H1 (cell line): ENCODE measurements around the gene MAP7D2. TPM values are rescaled to one million over a fixed set of nuclear protein-coding genes. Genes with fewer than 3 reads are reported as not detected.

Experiments
- CTCF ChIA-PET: fragments of 300-600 bp; sonication (Branson Sonifier 250); formaldehyde crosslinking; loops from one replicate; lab custom pipeline; 2021; ENCODE audit not compliant: partially characterized antibody; lab: Charles Lee
- POLR2A ChIA-PET: fragments of 300-600 bp; sonication (Branson Sonifier 250); formaldehyde crosslinking; loops from one replicate; lab custom pipeline; 2021; ENCODE audit warnings: inconsistent platforms; ENCODE audit not compliant: partially characterized antibody; lab: Charles Lee
- DNase-seq, 2 experiments: peaks; one replicate each; pipeline versions ENCODE4 v3.0.0 to v3.0.0-alpha.2; 2010 to 2022; ENCODE audit warnings: low spot score in 2 of 2, low read depth in 1 of 2, mixed read lengths in 1 of 2
- FAIRE-seq: peaks from 2 replicates; lab custom pipeline; 2011; peaks lifted over from hg19 to GRCh38; lab: Jason Lieb, UNC
- H2AFZ ChIP-seq: 2 replicates; pipeline ENCODE4 v1.8.1; 2012; ENCODE audit warnings: low read length, inconsistent platforms
- H2AK5ac ChIP-seq: 2 replicates; pipeline ENCODE4 v1.6.1; 2013; ENCODE audit warnings: low read depth, low read length
- H2BK120ac ChIP-seq: replicated peaks from 2 replicates; pipeline ENCODE3; 2013; ENCODE audit warnings: low read depth, low read length, inconsistent platforms
- H2BK12ac ChIP-seq: 2 replicates; pipeline ENCODE4 v1.6.1; 2013; ENCODE audit warnings: low read depth, low read length
- H2BK15ac ChIP-seq: 2 replicates; pipeline ENCODE4 v1.6.1; 2013; ENCODE audit warnings: low read length
- H2BK20ac ChIP-seq: 2 replicates; pipeline ENCODE4 v1.6.1; 2013; ENCODE audit warnings: low read length
- H2BK5ac ChIP-seq: 2 replicates; pipeline ENCODE4 v1.6.1; 2013; ENCODE audit warnings: low read depth, low read length
- H3K14ac ChIP-seq: 2 replicates; pipeline ENCODE4 v1.6.1; 2013; ENCODE audit warnings: inconsistent platforms; ENCODE audit not compliant: insufficient read length
- H3K18ac ChIP-seq: 2 replicates; pipeline ENCODE4 v1.6.1; 2013; ENCODE audit warnings: low read length; ENCODE audit errors: extremely low read depth
- H3K23ac ChIP-seq: 2 replicates; pipeline ENCODE4 v1.6.1; 2013; ENCODE audit warnings: inconsistent platforms; ENCODE audit not compliant: insufficient read length
- H3K23me2 ChIP-seq: 2 replicates; pipeline ENCODE4 v1.6.1; 2013; ENCODE audit warnings: low read depth, low read length
- H3K27ac ChIP-seq: 2 replicates; pipeline ENCODE4 v1.6.1; 2011; ENCODE audit warnings: low read depth, low read length, inconsistent platforms
- H3K27me3 ChIP-seq, 4 experiments: replicated peaks in 1 of 4; 1 replicate in 1 of 4; 2 replicates in 3 of 4; pipeline versions ENCODE4 v1.6.1 to v1.8.1; 2011 to 2013; ENCODE audit warnings: low read length in 3 of 4, mild to moderate bottlenecking in 3 of 4, inconsistent platforms in 2 of 4, mixed read lengths in 2 of 4, moderate library complexity in 1 of 4; ENCODE audit not compliant: control insufficient read depth in 3 of 4, insufficient read depth in 3 of 4; ENCODE audit errors: extremely low read depth in 1 of 4
- H3K36me3 ChIP-seq, 4 experiments: 2 replicates each; pipeline versions ENCODE4 v1.6.1 to v1.8.1; 2011 to 2013; ENCODE audit warnings: mild to moderate bottlenecking in 4 of 4, low read length in 3 of 4, moderate library complexity in 2 of 4, control low read depth in 1 of 4, inconsistent platforms in 1 of 4; ENCODE audit not compliant: insufficient read depth in 4 of 4, control insufficient read depth in 2 of 4
- H3K4ac ChIP-seq: replicated peaks from 2 replicates; pipeline ENCODE3; 2013; ENCODE audit warnings: low read length, low read depth, mixed read lengths, inconsistent platforms; ENCODE audit not compliant: insufficient read length
- H3K4me1 ChIP-seq, 4 experiments: replicated peaks in 1 of 4; 1 replicate in 1 of 4; 2 replicates in 3 of 4; pipeline versions ENCODE4 v1.6.1 to v1.8.1; 2011 to 2013; ENCODE audit warnings: low read length in 3 of 4, inconsistent platforms in 2 of 4, mixed read lengths in 1 of 4; ENCODE audit not compliant: insufficient read depth in 4 of 4, control insufficient read depth in 3 of 4
- H3K4me2 ChIP-seq, 2 experiments: 2 replicates each; pipeline versions ENCODE4 v1.6.1 to v1.8.1; 2011 to 2013; ENCODE audit warnings: low read depth in 2 of 2, low read length in 2 of 2, control low read depth in 1 of 2, inconsistent platforms in 1 of 2, mild to moderate bottlenecking in 1 of 2; ENCODE audit not compliant: insufficient read depth in 1 of 2
- H3K4me3 ChIP-seq, 4 experiments: fragments of 200-600, 300-600 bp in 1 of 4; sonication (generic), shearing (Covaris generic), sonication (Bioruptor Twin) in 1 of 4; 2 replicates each; pipeline versions ENCODE4 v1.5.1 to v1.8.1; 2011 to 2016; ENCODE audit warnings: low read length in 4 of 4, low read depth in 3 of 4, control low read depth in 2 of 4, inconsistent platforms in 2 of 4, mild to moderate bottlenecking in 2 of 4, mixed read lengths in 1 of 4, moderate library complexity in 1 of 4; ENCODE audit not compliant: insufficient read depth in 2 of 4; ENCODE audit errors: extremely low read depth in 1 of 4
- H3K56ac ChIP-seq: replicated peaks from 2 replicates; pipeline ENCODE3; 2013; ENCODE audit warnings: low read depth, mild to moderate bottlenecking, mixed read lengths, low read length, inconsistent platforms; ENCODE audit not compliant: insufficient read length
- H3K79me1 ChIP-seq: 2 replicates; pipeline ENCODE4 v1.6.1; 2013; ENCODE audit warnings: low read depth, low read length, control low read depth
- H3K79me2 ChIP-seq, 2 experiments: 2 replicates each; pipeline versions ENCODE4 v1.6.1 to v1.8.1; 2012 to 2013; ENCODE audit warnings: low read length in 2 of 2, mild to moderate bottlenecking in 2 of 2, inconsistent platforms in 1 of 2; ENCODE audit not compliant: insufficient read depth in 2 of 2, control insufficient read depth in 1 of 2
- H3K9ac ChIP-seq, 4 experiments: replicated peaks in 1 of 4; 1 replicate in 1 of 4; 2 replicates in 3 of 4; pipeline versions ENCODE4 v1.6.1 to v1.8.1; 2011 to 2013; ENCODE audit warnings: low read depth in 3 of 4, low read length in 3 of 4, control low read depth in 2 of 4, mild to moderate bottlenecking in 2 of 4, moderate library complexity in 2 of 4, inconsistent platforms in 1 of 4; ENCODE audit errors: extremely low read depth in 1 of 4
- H3K9me3 ChIP-seq, 2 experiments: 2 replicates each; pipeline versions ENCODE4 v1.6.1 to v1.8.1; 2012 to 2013; ENCODE audit warnings: mild to moderate bottlenecking in 2 of 2, moderate library complexity in 2 of 2, control low read depth in 1 of 2, inconsistent platforms in 1 of 2, low read depth in 1 of 2, low read length in 1 of 2, mixed read lengths in 1 of 2; ENCODE audit not compliant: insufficient read depth in 2 of 2
- H4K20me1 ChIP-seq, 2 experiments: replicated peaks in 1 of 2; 2 replicates each; pipeline versions ENCODE3 to v1.8.1; 2011 to 2013; ENCODE audit warnings: inconsistent platforms in 2 of 2, low read length in 2 of 2, mild to moderate bottlenecking in 1 of 2; ENCODE audit not compliant: insufficient read depth in 2 of 2, control insufficient read depth in 1 of 2
- H4K5ac ChIP-seq: 2 replicates; pipeline ENCODE4 v1.6.1; 2013; ENCODE audit warnings: low read length, low read depth, mixed read lengths, inconsistent platforms; ENCODE audit not compliant: insufficient read length
- H4K8ac ChIP-seq: 2 replicates; pipeline ENCODE4 v1.8.0; 2013; ENCODE audit warnings: mild to moderate bottlenecking, moderate library complexity, low read length, inconsistent platforms; ENCODE audit not compliant: insufficient read depth; ENCODE audit errors: extremely low read depth
- H4K91ac ChIP-seq: replicated peaks from 2 replicates; pipeline ENCODE3; 2013; ENCODE audit warnings: low read length, mixed read lengths, inconsistent platforms; ENCODE audit not compliant: insufficient read length
- ATF2 ChIP-seq: IDR thresholded peaks from 2 replicates; pipeline ENCODE4 v1.6.1; 2012; ENCODE audit warnings: low read length, inconsistent platforms
- ATF3 ChIP-seq: IDR thresholded peaks from 2 replicates; pipeline ENCODE4 v1.6.1; 2011; ENCODE audit warnings: low read depth, mild to moderate bottlenecking, low read length; ENCODE audit not compliant: insufficient read depth
- BACH1 ChIP-seq: IDR thresholded peaks from 2 replicates; pipeline ENCODE4 v1.6.1; 2012; ENCODE audit warnings: low read length, improper control_type of control experiment
- CEBPB ChIP-seq: IDR thresholded peaks from 2 replicates; pipeline ENCODE4 v1.6.1; 2012; ENCODE audit warnings: low read depth, low read length
- GTF2F1 ChIP-seq: IDR thresholded peaks from 2 replicates; pipeline ENCODE4 v1.6.1; 2012; ENCODE audit warnings: low read depth, low read length, improper control_type of control experiment, borderline replicate concordance
- PHF8 ChIP-seq: fragments of 200-600 bp; sonication (generic); conservative IDR thresholded peaks from 2 replicates; pipeline ENCODE4 v1.7.1; 2012; ENCODE audit warnings: low read depth, mild to moderate bottlenecking, inconsistent platforms, low read length, moderate library complexity
- RAD21 ChIP-seq, 2 experiments: IDR thresholded peaks in 1 of 2; conservative IDR thresholded peaks in 1 of 2; 2 replicates each; pipeline ENCODE4 v1.6.1; 2011; ENCODE audit warnings: low read depth in 2 of 2, low read length in 2 of 2, improper control_type of control experiment in 1 of 2, inconsistent platforms in 1 of 2, mild to moderate bottlenecking in 1 of 2, moderate library complexity in 1 of 2
- RBBP5 ChIP-seq: IDR thresholded peaks from 2 replicates; pipeline ENCODE4 v1.7.1; 2012; ENCODE audit warnings: low read depth, mild to moderate bottlenecking, inconsistent platforms, low read length, moderate library complexity, borderline replicate concordance
- RNF2 ChIP-seq: fragments of 200-900, 300-1000 bp; sonication (generic); IDR thresholded peaks from 2 replicates; pipeline ENCODE4 v1.7.1; 2016; ENCODE audit warnings: borderline replicate concordance, low read depth, mild to moderate bottlenecking, antibody characterized with exemption, low read length; ENCODE audit not compliant: poor library complexity, severe bottlenecking; ENCODE audit errors: missing control alignments
- SP2 ChIP-seq: IDR thresholded peaks from 2 replicates; pipeline ENCODE4 v1.6.1; 2012; ENCODE audit warnings: mild to moderate bottlenecking, low read length, inconsistent platforms
- SUZ12 ChIP-seq: fragments of 200-600 bp; sonication (generic); IDR thresholded peaks from 2 replicates; pipeline ENCODE4 v1.6.1; 2012; ENCODE audit warnings: mild to moderate bottlenecking, inconsistent platforms, low read length, moderate library complexity, mixed read lengths
- WGBS, 2 experiments: shearing (Covaris generic) in 1 of 2; methylation state at CpG; one replicate each; pipeline versions ENCODE4 v1.1.6 to v1.1.7; 2013 to 2015; ENCODE audit warnings: low lambda C conversion rate in 2 of 2, mixed read lengths in 2 of 2, inconsistent platforms in 1 of 2, low coverage in 1 of 2, missing lambda C conversion rate in 1 of 2; ENCODE audit not compliant: insufficient replicate concordance in 2 of 2, insufficient coverage in 1 of 2, insufficient read length in 1 of 2; ENCODE audit errors: extremely low coverage in 1 of 2, missing lambda C conversion rate in 1 of 2; 5-methylcytosine and 5-hydroxymethylcytosine counted together
- polyA plus RNA-seq, 7 experiments: library from polyadenylated mRNA; depleted of rRNA in 3 of 7; stranded (reverse) in 5 of 7; unstranded in 2 of 7; fragments of >200 nt in 5 of 7; fragments of 200-250 nt in 2 of 7; gene quantifications; 1 replicate in 5 of 7; 2 replicates in 1 of 7; 4 replicates in 1 of 7; pipeline versions ENCODE4 v1.2.1 to v1.2.3, GENCODE V29; 2011 to 2013; ENCODE audit warnings: missing spikeins in 2 of 7, mixed read lengths in 2 of 7
- total RNA-seq: library from RNA; stranded (reverse); fragmentation: NEBNext Ultra II Directional; extraction: Animal tissue kit (Norgen Biotek cat#: 25700); gene quantifications from 2 replicates; pipeline ENCODE4 v1.2.1, GENCODE V29; 2021

MAP7D2 gene
- total and polyA plus RNA-seq, 2 of the 8 experiments (the other 6 are each of a cell fraction or from before 2014, with no cell fraction given) = 0.65 to 0.83 TPM

- Histone ChIP-seq H2BK20ac (no peak overlapping the region), H3K4me2 (peak overlapping the region; percentile 55 to 66), H3K14ac (no peak overlapping the region), H2AFZ (no peak overlapping the region), H2BK15ac (no peak overlapping the region), H2AK5ac (no peak overlapping the region), H4K20me1 (peaks cover 3 to 5% of the 10 kb centered on the region in 2 experiments), H3K9me3 (no peaks in the 10 kb centered on the region), H2BK5ac (no peak overlapping the region), H3K27me3 (no peaks in the 10 kb centered on the region), H3K79me1 (no peaks in the 10 kb centered on the region), H3K79me2 (peaks cover 6 to 41% of the 10 kb centered on the region in 2 experiments), H3K4ac (no peak overlapping the region), H3K4me1 (no peaks in the 10 kb centered on the region), H3K23ac (no peak overlapping the region), H4K5ac (no peak overlapping the region), H3K18ac (no peak overlapping the region), H3K56ac (no peak overlapping the region), H2BK120ac (no peak overlapping the region), H3K9ac (no peak overlapping the region), H3K27ac (no peak overlapping the region), H3K36me3 (peaks cover 0 to 46% (median 8%) of the 10 kb centered on the region in 4 experiments; a peak in 6 of 8 replicates), H2BK12ac (no peak overlapping the region), H4K8ac (no peak overlapping the region), H4K91ac (no peak overlapping the region), H3K23me2 (no peaks in the 10 kb centered on the region), H3K4me3 (peak overlapping the region; percentile 75 to 99 (median 89))
- ChIA-PET CTCF (no interaction called here), POLR2A (interaction anchor here (0.8 to 2.0 kb wide), 3 partner anchors 10 to 19 kb away, joined by 3 to 6 read pairs (median 4); no protein-coding TSS in a partner anchor)
- WGBS, 2 experiments = 26% methylated on average over 3 of the region's 3 CpGs; no CpG with 5 or more reads in 1 of the 2 experiments
- no peak for FAIRE-seq
- no peak for DNase-seq
- TF ChIP-seq PHF8 = no peak
- TF ChIP-seq RBBP5 = no peak
- no peak for TF ChIP-seq RAD21 (IDR thresholded peaks at IDR 0.05 in 1 of 2, conservative IDR thresholded peaks at IDR 0.05 in 1 of 2; ENCODE audit: low read depth in 2 of 2, low read length in 2 of 2)
- TF ChIP-seq SUZ12 = no peak
- no peak for TF ChIP-seq CEBPB
- no peak for TF ChIP-seq ATF3
- TF ChIP-seq ATF2 = no peak
- TF ChIP-seq GTF2F1 = no peak
- TF ChIP-seq RNF2 = no peak
- TF ChIP-seq SP2 = no peak
- TF ChIP-seq BACH1 = no peak
These were observed 23.7 kb upstream of the MAP7D2 start for GRCh38 chrX:20140420-20140819.
